GM23338 (cell line): ENCODE results near the gene MCTP1. TPM values are rescaled to one million over a fixed set of nuclear protein-coding genes. Genes with fewer than 3 reads are reported as not detected.

ENCODE experiments used
- ATAC-seq: fragments of 200-7000 bp; cut with Tn5 transposase; 3 replicates; pipeline ENCODE4 v1.9.1; 2020
- DNase-seq: peaks from one replicate; pipeline ENCODE4 v3.0.0-alpha.2; 2015; ENCODE audit warnings: low spot score
- H2AFZ ChIP-seq: fragments of 200-600 bp; sonication (generic); 2 replicates; pipeline ENCODE4 v1.8.0; 2016; ENCODE audit warnings: antibody characterized with exemption, mild to moderate bottlenecking, moderate library complexity
- H3F3A ChIP-seq: fragments of 200-600 bp; sonication (generic); replicated peaks from 2 replicates; pipeline ENCODE4 v1.8.0; 2017; ENCODE audit warnings: antibody characterized with exemption, mixed run types, low read depth
- H3K27ac ChIP-seq: fragments of 200-600 bp; sonication (generic); 2 replicates; pipeline ENCODE4 v1.6.1; 2016; ENCODE audit warnings: low read depth
- H3K27me3 ChIP-seq: fragments of 200-600 bp; sonication (generic); 2 replicates; pipeline ENCODE4 v1.8.0; 2016; ENCODE audit warnings: mild to moderate bottlenecking, mixed run types, moderate library complexity; ENCODE audit not compliant: insufficient read depth
- H3K36me3 ChIP-seq: fragments of 200-600 bp; sonication (generic); 2 replicates; pipeline ENCODE4 v1.8.0; 2016; ENCODE audit warnings: mild to moderate bottlenecking; ENCODE audit not compliant: insufficient read depth
- H3K4me1 ChIP-seq: fragments of 200-600 bp; sonication (generic); 2 replicates; pipeline ENCODE4 v1.8.0; 2016; ENCODE audit warnings: mild to moderate bottlenecking, moderate library complexity; ENCODE audit not compliant: insufficient read depth
- H3K4me2 ChIP-seq: fragments of 200-600 bp; sonication (generic); 2 replicates; pipeline ENCODE4 v1.7.1; 2017; ENCODE audit warnings: mixed run types
- H3K4me3 ChIP-seq: fragments of 200-600 bp; sonication (generic); 2 replicates; pipeline ENCODE4 v1.6.1; 2016; ENCODE audit warnings: mixed run types
- H3K79me2 ChIP-seq: fragments of 200-600 bp; sonication (generic); replicated peaks from 2 replicates; pipeline ENCODE4 v1.8.0; 2017; ENCODE audit warnings: mild to moderate bottlenecking; ENCODE audit not compliant: insufficient read depth
- H3K9me2 ChIP-seq: fragments of 200-600 bp; sonication (generic); 2 replicates; pipeline ENCODE4 v1.8.0; 2017; ENCODE audit not compliant: insufficient read depth
- H4K20me1 ChIP-seq: fragments of 200-600 bp; sonication (generic); replicated peaks from 2 replicates; pipeline ENCODE4 v1.8.0; 2017; ENCODE audit warnings: mild to moderate bottlenecking; ENCODE audit not compliant: insufficient read depth
- H3K27ac Mint-ChIP-seq: 2 replicates; pipeline ENCODE4 v1.8.0; 2020; ENCODE audit warnings: inconsistent platforms, mild to moderate bottlenecking, moderate library complexity, mixed read lengths
- H3K27me3 Mint-ChIP-seq: 3 replicates; pipeline ENCODE4 v1.8.0; 2022; ENCODE audit warnings: low read depth, mild to moderate bottlenecking, moderate library complexity, mixed read lengths, inconsistent platforms; ENCODE audit not compliant: insufficient read depth, poor library complexity
- H3K36me3 Mint-ChIP-seq: 3 replicates; pipeline ENCODE4 v1.8.0; 2021; ENCODE audit warnings: low read depth, mild to moderate bottlenecking, inconsistent platforms, moderate library complexity, mixed read lengths
- H3K4me1 Mint-ChIP-seq: 3 replicates; pipeline ENCODE4 v1.8.0; 2020; ENCODE audit warnings: mild to moderate bottlenecking, inconsistent platforms, mixed read lengths
- H3K4me3 Mint-ChIP-seq: 3 replicates; pipeline ENCODE4 v1.8.0; 2021; ENCODE audit warnings: moderate library complexity, mild to moderate bottlenecking, inconsistent platforms, mixed read lengths
- H3K9me3 Mint-ChIP-seq: 3 replicates; pipeline ENCODE4 v1.8.0; 2020; ENCODE audit warnings: moderate library complexity, mild to moderate bottlenecking, inconsistent platforms, mixed read lengths
- EZH2 ChIP-seq: fragments of 200-600 bp; sonication (generic); IDR thresholded peaks from one replicate; pipeline ENCODE4 v1.8.0; 2017; ENCODE audit warnings: antibody characterized with exemption, mild to moderate bottlenecking, low read depth; ENCODE audit not compliant: unreplicated experiment
- EZH2phosphoT487 ChIP-seq: fragments of 200-600 bp; sonication (generic); IDR thresholded peaks from one replicate; pipeline ENCODE4 v1.8.1; 2018; ENCODE audit warnings: antibody characterized with exemption; ENCODE audit not compliant: unreplicated experiment
- JUNB ChIP-seq: IDR thresholded peaks from one replicate; pipeline ENCODE4 v1.6.1; 2016; ENCODE audit warnings: antibody characterized with exemption; ENCODE audit not compliant: unreplicated experiment
- POLR2AphosphoS5 ChIP-seq: IDR thresholded peaks from 2 replicates; pipeline ENCODE4 v1.6.1; 2016; ENCODE audit warnings: antibody characterized with exemption, low read depth
- ZNF114 ChIP-seq: fragments of 250-450 bp; sonication (Bioruptor Pico); IDR thresholded peaks from 2 replicates; pipeline ENCODE4 v1.5.0; 2020; ENCODE audit warnings: mild to moderate bottlenecking, moderate library complexity
- polyA plus RNA-seq: library from polyadenylated mRNA; unstranded; fragments of >200 nt; fragmentation: Nextera tagmentation; extraction: Ambion mirVana; gene quantifications from 2 replicates; pipeline ENCODE4 v1.2.1, GENCODE V29; 2016
- total RNA-seq: library from RNA; depleted of rRNA; stranded (reverse); fragments of >200 nt; shearing (Covaris generic); gene quantifications from 2 replicates; pipeline ENCODE4 v1.2.3, GENCODE V29; 2014
- TF ChIP-seq, protein P1 (sequence below): IDR thresholded peaks from one replicate; pipeline ENCODE4 v1.6.1; 2018; ENCODE audit warnings: antibody characterized with exemption; ENCODE audit not compliant: unreplicated experiment
- TF ChIP-seq, protein P2 (sequence below), 2 experiments: fragments of 200-600 bp in 1 of 2; sonication (generic) in 1 of 2; conservative IDR thresholded peaks; 2 replicates each; pipeline versions ENCODE4 v1.5.1 to v1.6.1; 2016 to 2017; ENCODE audit warnings: antibody characterized with exemption in 2 of 2, low read depth in 2 of 2, mild to moderate bottlenecking in 2 of 2, moderate library complexity in 1 of 2
- TF ChIP-seq, protein P3 (sequence below): IDR thresholded peaks from 2 replicates; pipeline ENCODE4 v1.6.1; 2016; ENCODE audit warnings: antibody characterized with exemption

The MCTP1 gene
- total and polyA plus RNA-seq, 2 experiments from 2014 or later: 3.7 to 4.2 TPM

DNA sequence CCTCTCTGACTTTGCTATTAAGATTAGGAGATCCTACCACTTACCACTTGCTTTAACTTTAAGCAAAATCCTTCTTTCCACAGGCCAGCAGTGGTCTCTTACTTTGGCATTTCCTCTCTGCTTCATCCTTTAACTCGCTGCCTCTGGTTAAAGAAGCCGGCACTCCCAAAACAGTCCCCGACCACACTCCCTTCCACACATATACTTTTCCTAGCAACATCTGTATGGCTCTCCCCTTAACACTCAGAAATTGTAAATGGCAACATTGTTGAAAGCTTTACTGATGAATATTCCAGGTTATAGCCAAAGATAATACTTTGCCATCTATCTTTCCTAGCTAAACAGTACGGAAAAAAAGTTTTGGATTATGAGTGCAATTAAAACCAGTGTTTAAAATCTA, 133.2 kb downstream of the MCTP1 start (continued):
- TF ChIP-seq, protein P1, sequence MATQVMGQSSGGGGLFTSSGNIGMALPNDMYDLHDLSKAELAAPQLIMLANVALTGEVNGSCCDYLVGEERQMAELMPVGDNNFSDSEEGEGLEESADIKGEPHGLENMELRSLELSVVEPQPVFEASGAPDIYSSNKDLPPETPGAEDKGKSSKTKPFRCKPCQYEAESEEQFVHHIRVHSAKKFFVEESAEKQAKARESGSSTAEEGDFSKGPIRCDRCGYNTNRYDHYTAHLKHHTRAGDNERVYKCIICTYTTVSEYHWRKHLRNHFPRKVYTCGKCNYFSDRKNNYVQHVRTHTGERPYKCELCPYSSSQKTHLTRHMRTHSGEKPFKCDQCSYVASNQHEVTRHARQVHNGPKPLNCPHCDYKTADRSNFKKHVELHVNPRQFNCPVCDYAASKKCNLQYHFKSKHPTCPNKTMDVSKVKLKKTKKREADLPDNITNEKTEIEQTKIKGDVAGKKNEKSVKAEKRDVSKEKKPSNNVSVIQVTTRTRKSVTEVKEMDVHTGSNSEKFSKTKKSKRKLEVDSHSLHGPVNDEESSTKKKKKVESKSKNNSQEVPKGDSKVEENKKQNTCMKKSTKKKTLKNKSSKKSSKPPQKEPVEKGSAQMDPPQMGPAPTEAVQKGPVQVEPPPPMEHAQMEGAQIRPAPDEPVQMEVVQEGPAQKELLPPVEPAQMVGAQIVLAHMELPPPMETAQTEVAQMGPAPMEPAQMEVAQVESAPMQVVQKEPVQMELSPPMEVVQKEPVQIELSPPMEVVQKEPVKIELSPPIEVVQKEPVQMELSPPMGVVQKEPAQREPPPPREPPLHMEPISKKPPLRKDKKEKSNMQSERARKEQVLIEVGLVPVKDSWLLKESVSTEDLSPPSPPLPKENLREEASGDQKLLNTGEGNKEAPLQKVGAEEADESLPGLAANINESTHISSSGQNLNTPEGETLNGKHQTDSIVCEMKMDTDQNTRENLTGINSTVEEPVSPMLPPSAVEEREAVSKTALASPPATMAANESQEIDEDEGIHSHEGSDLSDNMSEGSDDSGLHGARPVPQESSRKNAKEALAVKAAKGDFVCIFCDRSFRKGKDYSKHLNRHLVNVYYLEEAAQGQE: no peak
- TF ChIP-seq EZH2 (no peak), ZNF114 (CRISPR knock-in tag) (no peak), JUNB (no peak), EZH2phosphoT487 (no peak)
- TF ChIP-seq, protein P2, sequence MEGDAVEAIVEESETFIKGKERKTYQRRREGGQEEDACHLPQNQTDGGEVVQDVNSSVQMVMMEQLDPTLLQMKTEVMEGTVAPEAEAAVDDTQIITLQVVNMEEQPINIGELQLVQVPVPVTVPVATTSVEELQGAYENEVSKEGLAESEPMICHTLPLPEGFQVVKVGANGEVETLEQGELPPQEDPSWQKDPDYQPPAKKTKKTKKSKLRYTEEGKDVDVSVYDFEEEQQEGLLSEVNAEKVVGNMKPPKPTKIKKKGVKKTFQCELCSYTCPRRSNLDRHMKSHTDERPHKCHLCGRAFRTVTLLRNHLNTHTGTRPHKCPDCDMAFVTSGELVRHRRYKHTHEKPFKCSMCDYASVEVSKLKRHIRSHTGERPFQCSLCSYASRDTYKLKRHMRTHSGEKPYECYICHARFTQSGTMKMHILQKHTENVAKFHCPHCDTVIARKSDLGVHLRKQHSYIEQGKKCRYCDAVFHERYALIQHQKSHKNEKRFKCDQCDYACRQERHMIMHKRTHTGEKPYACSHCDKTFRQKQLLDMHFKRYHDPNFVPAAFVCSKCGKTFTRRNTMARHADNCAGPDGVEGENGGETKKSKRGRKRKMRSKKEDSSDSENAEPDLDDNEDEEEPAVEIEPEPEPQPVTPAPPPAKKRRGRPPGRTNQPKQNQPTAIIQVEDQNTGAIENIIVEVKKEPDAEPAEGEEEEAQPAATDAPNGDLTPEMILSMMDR (conservative IDR thresholded peaks at IDR 0.05; ENCODE audit: low read depth in 2 of 2): no peak
- TF ChIP-seq, protein P3, sequence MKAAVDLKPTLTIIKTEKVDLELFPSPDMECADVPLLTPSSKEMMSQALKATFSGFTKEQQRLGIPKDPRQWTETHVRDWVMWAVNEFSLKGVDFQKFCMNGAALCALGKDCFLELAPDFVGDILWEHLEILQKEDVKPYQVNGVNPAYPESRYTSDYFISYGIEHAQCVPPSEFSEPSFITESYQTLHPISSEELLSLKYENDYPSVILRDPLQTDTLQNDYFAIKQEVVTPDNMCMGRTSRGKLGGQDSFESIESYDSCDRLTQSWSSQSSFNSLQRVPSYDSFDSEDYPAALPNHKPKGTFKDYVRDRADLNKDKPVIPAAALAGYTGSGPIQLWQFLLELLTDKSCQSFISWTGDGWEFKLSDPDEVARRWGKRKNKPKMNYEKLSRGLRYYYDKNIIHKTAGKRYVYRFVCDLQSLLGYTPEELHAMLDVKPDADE: no peak

DNA sequence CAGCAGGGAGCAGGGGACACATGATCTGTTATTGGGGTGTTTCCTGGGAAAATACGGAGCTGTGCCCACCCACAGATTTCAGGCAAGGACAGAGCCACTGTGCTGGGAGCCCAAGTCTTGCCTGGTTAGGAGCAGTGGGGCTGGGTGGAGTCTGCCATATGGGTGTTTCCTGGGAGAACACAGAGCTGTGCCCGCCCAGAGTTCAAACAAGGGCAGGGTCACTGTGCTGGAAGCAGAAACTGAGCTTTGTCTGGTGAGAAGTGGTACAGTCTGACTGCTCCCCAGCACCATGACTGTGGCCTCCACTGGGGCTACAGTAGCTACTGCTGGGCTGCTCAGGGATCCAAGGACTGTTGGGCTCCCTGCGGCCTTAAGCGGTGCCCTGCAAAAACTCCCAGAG, 135.5 kb downstream of the MCTP1 start:
- Histone ChIP-seq H4K20me1 (no peaks in the 10 kb centered on the region), H3K4me3 (no peak overlapping the region), H3K4me2 (no peak overlapping the region), H3K27me3 (no peaks in the 10 kb centered on the region), H2AFZ (no peak overlapping the region), H3F3A (no peaks in the 10 kb centered on the region), H3K36me3 (no peaks in the 10 kb centered on the region), H3K4me1 (peaks cover 18% of the 10 kb centered on the region), H3K9me2 (no peaks in the 10 kb centered on the region; the same call in 1 of the 2 replicates), H3K79me2 (no peaks in the 10 kb centered on the region), H3K27ac (no peak overlapping the region)
- ATAC-seq: no peak
- Mint-ChIP-seq H3K27me3 (no peaks in the 10 kb centered on the region), H3K4me1 (peaks cover 20% of the 10 kb centered on the region), H3K36me3 (peaks cover 18% of the 10 kb centered on the region; the same call in 2 of the 3 replicates), H3K9me3 (peaks cover 16% of the 10 kb centered on the region), H3K4me3 (no peak overlapping the region), H3K27ac (no peak overlapping the region)
- TF ChIP-seq POLR2AphosphoS5: no peak
- TF ChIP-seq EZH2: no peak
- no peak for DNase-seq
